ENCODE measurements around the gene TERT. TPM values are rescaled to one million over a fixed set of nuclear protein-coding genes. Genes with fewer than 3 reads are reported as not detected.
A peak's percentile ranks its signal among the peaks of the same experiment; 100 is the strongest.

Gene TERT
- total and polyA plus RNA-seq, 2 of the 13 experiments (the other 11 are each of a cell fraction or from before 2014, with no cell fraction given), result 4.3 to 5.9 TPM

- no peak for TF ChIP-seq STAT6 (CRISPR knock-in tag; IDR thresholded peaks at IDR 0.05; ENCODE audit: borderline replicate concordance)
- no peak for TF ChIP-seq THRA (CRISPR knock-in tag; IDR thresholded peaks at IDR 0.05; ENCODE audit: borderline replicate concordance)
- no peak for TF ChIP-seq ELF4 (CRISPR knock-in tag; IDR thresholded peaks at IDR 0.05; ENCODE audit: borderline replicate concordance)
- no peak for TF ChIP-seq TCF12 (IDR thresholded peaks at IDR 0.05)
- TF ChIP-seq TCF12 (CRISPR knock-in tag; IDR thresholded peaks at IDR 0.05), result no peak
- no peak for TF ChIP-seq SRY (CRISPR knock-in tag; IDR thresholded peaks at IDR 0.05)
- no peak for TF ChIP-seq HMGXB3 (CRISPR knock-in tag; IDR thresholded peaks at IDR 0.05; ENCODE audit: borderline replicate concordance)
- TF ChIP-seq PAF1 (CRISPR knock-in tag; IDR thresholded peaks at IDR 0.05), result no peak
- TF ChIP-seq RXRA (CRISPR knock-in tag; IDR thresholded peaks at IDR 0.05), result peak; percentile 15; the same call in 1 of the 2 replicates
- TF ChIP-seq ZFY (CRISPR knock-in tag; IDR thresholded peaks at IDR 0.05), result peak; percentile 55
- no peak for TF ChIP-seq MTA3 (CRISPR knock-in tag; IDR thresholded peaks at IDR 0.05)
- TF ChIP-seq TRIM22 (IDR thresholded peaks at IDR 0.05), result no peak
- TF ChIP-seq WIZ (CRISPR knock-in tag; IDR thresholded peaks at IDR 0.05), result no peak
- TF ChIP-seq ZNF850 (CRISPR knock-in tag; conservative IDR thresholded peaks at IDR 0.05), result no peak
- TF ChIP-seq BRCA1 (CRISPR knock-in tag; IDR thresholded peaks at IDR 0.05), result no peak
- TF ChIP-seq ZBTB2 (CRISPR knock-in tag; IDR thresholded peaks at IDR 0.05; ENCODE audit: low read depth), result peak; percentile 32; the same call in 1 of the 2 replicates
- TF ChIP-seq ATF7-NPFF (CRISPR knock-in tag; IDR thresholded peaks at IDR 0.05; ENCODE audit: low read depth), result no peak
- no peak for TF ChIP-seq NR2F1 (CRISPR knock-in tag; IDR thresholded peaks at IDR 0.05)
These were observed at the start of gene TERT (continued) for GRCh38 chr5:1294835-1295649.

All from HepG2 (cell line).